Calu3 (cell line): ENCODE measurements around the gene TMC2. TPM values are rescaled to one million over a fixed set of nuclear protein-coding genes. Genes with fewer than 3 reads are reported as not detected.

Experiments
- BruUV-seq: library from RNA; stranded (reverse); fragments of 400-500 nt; replicated peaks from 2 replicates; lab custom pipeline; 2021; lab: Mats Ljungman, UMichigan
- CTCF ChIA-PET: fragments of 300-600 bp; sonication (Branson Sonifier 250); formaldehyde crosslinking; loops from one replicate; lab custom pipeline; 2022; ENCODE audit warnings: antibody characterized with exemption; lab: Charles Lee
- DNase-seq: peaks from one replicate; pipeline ENCODE4 v3.0.0; 2022
- H3K27ac Mint-ChIP-seq: one replicate; pipeline ENCODE4 v1.8.0; 2022; ENCODE audit warnings: mixed read lengths; ENCODE audit not compliant: unreplicated experiment
- H3K27me3 Mint-ChIP-seq: one replicate; pipeline ENCODE4 v1.8.0; 2022; ENCODE audit warnings: mixed read lengths; ENCODE audit not compliant: unreplicated experiment
- H3K36me3 Mint-ChIP-seq: one replicate; pipeline ENCODE4 v1.8.0; 2022; ENCODE audit warnings: mild to moderate bottlenecking, moderate library complexity, mixed read lengths; ENCODE audit not compliant: insufficient read depth, unreplicated experiment
- H3K4me1 Mint-ChIP-seq: one replicate; pipeline ENCODE4 v1.8.0; 2022; ENCODE audit warnings: mild to moderate bottlenecking, low read depth, mixed read lengths; ENCODE audit not compliant: unreplicated experiment
- H3K4me3 Mint-ChIP-seq: one replicate; pipeline ENCODE4 v1.8.0; 2022; ENCODE audit warnings: mild to moderate bottlenecking, low read depth, moderate library complexity, mixed read lengths; ENCODE audit not compliant: unreplicated experiment
- H3K9me3 Mint-ChIP-seq: one replicate; pipeline ENCODE4 v1.8.0; 2022; ENCODE audit warnings: low read depth, mixed read lengths; ENCODE audit not compliant: unreplicated experiment
- CTCF ChIP-seq: fragments of 200-600 bp; IDR thresholded peaks from one replicate; pipeline ENCODE4 v1.8.0; 2022; ENCODE audit warnings: antibody characterized with exemption; ENCODE audit not compliant: unreplicated experiment
- intact Hi-C: fragments of 100-400 bp; cut with micrococcal nuclease; formaldehyde crosslinking; loops from one replicate; pipeline ENCODE4 v1.10.0; 2022; ENCODE audit not compliant: unreplicated experiment
- total RNA-seq: library from RNA; stranded (reverse); gene quantifications from 2 replicates; pipeline ENCODE4 v1.2.3, GENCODE V29; 2022

TMC2 gene
- total RNA-seq, 1 experiment from 2014 or later = not detected

- Mint-ChIP-seq H3K9me3 (no peaks in the 10 kb centered on the region), H3K36me3 (no peaks in the 10 kb centered on the region), H3K27ac (no peak overlapping the region), H3K27me3 (peaks cover 30% of the 10 kb centered on the region), H3K4me3 (no peak overlapping the region), H3K4me1 (no peaks in the 10 kb centered on the region)
- no peak for TF ChIP-seq CTCF
- no peak for DNase-seq
- CTCF ChIA-PET = interaction anchor here (0.7 kb wide), 1 partner anchor 58 kb away, joined by 6 read pairs; no protein-coding TSS in a partner anchor
- no TSS peak for BruUV-seq
- intact Hi-C loops = no loop called here
Observed at GRCh38 chr20:2575682-2576081, 39.3 kb downstream of the TMC2 start.

DNA sequence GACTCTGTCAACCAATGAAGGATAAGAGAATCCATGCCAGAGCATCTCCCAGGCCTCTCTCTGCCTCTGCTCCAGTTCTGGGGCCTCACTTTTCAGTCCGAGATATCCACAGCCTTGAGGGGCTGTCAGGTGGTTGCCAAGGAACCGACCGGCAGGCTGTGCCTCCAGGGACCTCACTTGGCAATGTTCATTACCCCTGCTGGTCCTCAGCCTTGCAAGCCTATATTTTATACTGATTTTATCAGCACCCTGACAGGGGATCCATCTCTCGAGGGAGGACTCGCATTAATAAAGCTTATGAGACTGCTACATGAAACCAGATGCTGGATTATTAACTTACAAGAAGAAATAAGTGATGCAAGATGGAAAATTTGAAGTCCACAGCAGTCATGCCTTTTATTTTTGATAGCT lies 39.9 kb downstream of the TMC2 start:
- BruUV-seq = no TSS peak
- no peak for DNase-seq
- Mint-ChIP-seq H3K4me3 (no peak overlapping the region), H3K4me1 (no peaks in the 10 kb centered on the region), H3K27ac (no peak overlapping the region), H3K9me3 (no peaks in the 10 kb centered on the region), H3K36me3 (no peaks in the 10 kb centered on the region), H3K27me3 (peaks cover 28% of the 10 kb centered on the region)
- CTCF ChIA-PET = interaction anchor here (0.7 kb wide), 1 partner anchor 1045 kb away, joined by 3 read pairs; no protein-coding TSS in a partner anchor
- TF ChIP-seq CTCF = no peak
- intact Hi-C loops = no loop called here

DNA sequence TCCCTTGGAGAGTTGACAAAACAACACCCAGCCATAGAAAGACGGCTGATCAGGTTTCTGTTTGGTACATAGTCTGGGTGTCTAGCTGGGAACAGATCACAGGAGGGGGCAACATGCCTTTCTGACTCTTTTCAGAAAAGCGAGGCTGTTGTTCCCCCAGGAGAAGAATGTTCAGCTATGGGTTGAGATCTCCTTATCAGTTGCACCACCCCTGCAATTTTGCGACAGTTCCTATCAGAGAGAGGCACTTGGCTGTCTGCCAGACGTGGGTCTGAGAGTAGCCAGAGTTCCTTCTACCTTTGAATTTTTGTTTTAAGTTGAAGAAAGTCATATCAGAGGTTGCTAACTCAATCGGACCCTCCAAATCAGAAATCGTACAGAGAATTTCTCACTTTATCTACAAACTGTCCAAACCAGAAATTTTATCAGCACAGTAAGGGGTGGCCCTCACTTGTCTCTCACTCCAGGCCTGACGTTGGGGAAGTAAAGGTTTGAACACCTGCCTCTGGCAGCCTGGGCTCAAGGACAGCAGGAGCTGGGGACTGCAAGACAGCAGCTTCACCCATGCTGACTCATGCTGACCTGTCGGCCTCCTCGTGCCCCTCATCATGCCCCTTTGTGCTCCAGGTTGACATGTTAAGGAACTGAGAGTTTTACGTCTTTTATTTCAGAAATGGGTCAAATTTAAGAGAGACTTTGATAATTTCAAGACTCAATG lies 42.3 kb downstream of the TMC2 start:
- H3K4me3 Mint-ChIP-seq = no peak overlapping the region
- no peak for TF ChIP-seq CTCF
- CTCF ChIA-PET = interaction anchor here (0.5 kb wide), 1 partner anchor 504 kb away, joined by 3 read pairs; no protein-coding TSS in a partner anchor
- H3K9me3 Mint-ChIP-seq = no peaks in the 10 kb centered on the region
- H3K4me1 Mint-ChIP-seq = no peaks in the 10 kb centered on the region
- peaks cover 39% of the 10 kb centered on the region for H3K27me3 Mint-ChIP-seq
- intact Hi-C loops = no loop called here
- no TSS peak for BruUV-seq
- no peak for DNase-seq
- H3K27ac Mint-ChIP-seq = no peak overlapping the region
- no peaks in the 10 kb centered on the region for H3K36me3 Mint-ChIP-seq

GRCh38 chr20:2585811-2586210 lies 49.4 kb downstream of the TMC2 start:
- Mint-ChIP-seq H3K27ac (no peak overlapping the region), H3K9me3 (no peaks in the 10 kb centered on the region), H3K4me3 (no peak overlapping the region), H3K4me1 (no peaks in the 10 kb centered on the region), H3K27me3 (peaks cover 35% of the 10 kb centered on the region), H3K36me3 (no peaks in the 10 kb centered on the region)
- TF ChIP-seq CTCF = no peak
- no peak for DNase-seq
- BruUV-seq = no TSS peak
- CTCF ChIA-PET = no interaction called here
- intact Hi-C loops = no loop called here
